ENCODE data around the gene PPP4R3A. TPM values are rescaled to one million over a fixed set of nuclear protein-coding genes. Genes with fewer than 3 reads are reported as not detected.

The PPP4R3A gene
- polyA plus RNA-seq, 2 donors: 36.8 to 57.8 TPM

DNA sequence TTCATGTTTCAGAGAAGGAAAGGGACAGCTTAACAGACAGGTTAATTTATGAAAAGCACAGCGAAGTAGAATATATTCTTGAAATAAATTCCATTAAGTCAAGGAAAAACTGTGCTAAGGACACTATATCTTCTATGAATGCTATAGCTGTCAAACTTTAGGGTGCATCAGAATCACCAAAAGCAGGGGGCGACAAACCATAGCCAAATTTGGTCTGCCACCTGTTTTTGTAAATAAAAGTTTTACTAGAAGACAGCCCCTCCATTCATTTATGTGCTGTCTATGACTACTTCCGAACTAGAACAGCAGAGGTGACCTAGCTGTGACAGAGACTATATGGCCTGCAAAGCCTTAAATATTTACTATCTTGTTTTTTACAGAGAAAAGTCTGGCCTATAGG is 25.9 kb downstream of the PPP4R3A start:
- Histone ChIP-seq H3K36me3 (ENCODE audit: control insufficient read depth in 2 of 2, insufficient read depth in 2 of 2, low read length in 1 of 2) (peaks cover 5 to 9% of the 10 kb centered on the region in 2 donors), H3K4me3 (ENCODE audit: low read depth in 1 of 2, low read length in 2 of 2) (no peak overlapping the region), H3K9me3 (ENCODE audit: control insufficient read depth in 2 of 2, insufficient read depth in 1 of 2, low read depth in 1 of 2, low read length in 1 of 2) (no peaks in the 10 kb centered on the region), H3K27ac (ENCODE audit: low read depth in 2 of 2, low read length in 1 of 2) (no peak overlapping the region), H3K4me1 (ENCODE audit: control insufficient read depth in 2 of 2, insufficient read depth in 2 of 2, low read length in 1 of 2) (peaks cover 0 to 2% of the 10 kb centered on the region in 2 donors), H3K27me3 (ENCODE audit: control insufficient read depth in 1 of 2, insufficient read depth in 2 of 2, low read length in 2 of 2) (no peaks in the 10 kb centered on the region)
- WGBS, 2 donors: 87% methylated on average over 3 of the region's 3 CpGs

GRCh38 chr14:91482263-91483013 is 27.7 kb downstream of the PPP4R3A start:
- H3K27ac ChIP-seq (ENCODE audit: low read depth in 2 of 2, low read length in 1 of 2): no peak overlapping the region
- WGBS, 2 donors: 70 to 72% methylated on average over 2 of the region's 2 CpGs

DNA sequence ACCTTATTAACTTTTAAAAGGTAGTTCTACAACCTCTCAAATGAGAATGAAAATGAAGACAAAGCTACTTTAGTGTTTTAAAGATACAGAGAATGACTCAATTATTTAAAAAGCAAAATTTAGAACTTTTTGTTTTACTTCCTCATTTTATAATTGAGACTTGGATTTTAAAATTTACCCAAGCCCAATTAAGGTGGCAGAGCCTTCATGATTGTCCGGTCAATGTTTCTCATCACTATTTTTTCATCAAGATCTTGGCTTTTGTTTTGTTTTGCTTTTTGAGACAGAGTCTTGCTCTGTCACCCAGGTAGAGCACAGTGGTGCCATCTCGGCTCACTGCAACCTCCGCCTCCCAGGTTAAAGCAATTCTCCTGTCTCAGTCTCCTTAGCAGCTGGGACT is 32.7 kb downstream of the PPP4R3A start:
- peaks cover 5 to 10% of the 10 kb centered on the region in 2 donors for H3K36me3 ChIP-seq (ENCODE audit: control insufficient read depth in 2 of 2, insufficient read depth in 2 of 2, low read length in 1 of 2)

More at GRCh38 chr14:91482263-91483013, 27.7 kb downstream of the PPP4R3A start:
- H3K27me3 ChIP-seq (ENCODE audit: control insufficient read depth in 1 of 2, insufficient read depth in 2 of 2, low read length in 2 of 2): no peaks in the 10 kb centered on the region
- H3K4me1 ChIP-seq (ENCODE audit: control insufficient read depth in 2 of 2, insufficient read depth in 2 of 2, low read length in 1 of 2): no peaks in the 10 kb centered on the region
- peaks cover 5 to 10% of the 10 kb centered on the region in 2 donors for H3K36me3 ChIP-seq (ENCODE audit: control insufficient read depth in 2 of 2, insufficient read depth in 2 of 2, low read length in 1 of 2)
- H3K4me3 ChIP-seq (ENCODE audit: low read depth in 1 of 2, low read length in 2 of 2): no peak overlapping the region
- H3K9me3 ChIP-seq (ENCODE audit: control insufficient read depth in 2 of 2, insufficient read depth in 1 of 2, low read depth in 1 of 2, low read length in 1 of 2): no peaks in the 10 kb centered on the region

DNA sequence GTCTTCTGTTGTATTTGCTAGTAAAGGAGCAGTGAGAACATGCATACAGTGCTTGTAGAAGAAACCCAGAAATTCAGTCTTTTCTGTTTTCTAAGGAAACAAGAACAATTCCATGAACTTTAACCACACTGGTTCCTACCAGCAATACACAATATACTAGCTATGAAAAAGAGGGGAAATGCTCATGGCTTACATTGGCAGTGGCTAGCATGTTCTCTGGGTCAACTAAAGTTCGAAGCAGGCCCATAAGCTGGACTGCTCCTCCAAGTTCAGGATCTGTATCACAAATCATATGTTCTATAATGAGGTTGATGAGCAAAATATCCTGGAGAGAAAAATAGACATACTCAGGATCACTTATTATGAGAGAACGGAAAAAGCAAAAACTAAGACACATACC is 37.1 kb downstream of the PPP4R3A start:
- WGBS, 2 donors: 96 to 100% methylated on average over 2 of the region's 2 CpGs
- no peak overlapping the region for H3K27ac ChIP-seq (ENCODE audit: low read depth in 2 of 2, low read length in 1 of 2)
- no peaks in the 10 kb centered on the region for H3K9me3 ChIP-seq (ENCODE audit: control insufficient read depth in 2 of 2, insufficient read depth in 1 of 2, low read depth in 1 of 2, low read length in 1 of 2)
- H3K4me3 ChIP-seq (ENCODE audit: low read depth in 1 of 2, low read length in 2 of 2): no peak overlapping the region
- no peaks in the 10 kb centered on the region for H3K4me1 ChIP-seq (ENCODE audit: control insufficient read depth in 2 of 2, insufficient read depth in 2 of 2, low read length in 1 of 2)
- H3K36me3 ChIP-seq (ENCODE audit: control insufficient read depth in 2 of 2, insufficient read depth in 2 of 2, low read length in 1 of 2): peaks cover 2 to 6% of the 10 kb centered on the region in 2 donors
- H3K27me3 ChIP-seq (ENCODE audit: control insufficient read depth in 1 of 2, insufficient read depth in 2 of 2, low read length in 2 of 2): no peaks in the 10 kb centered on the region

More for the DNA sequence above, 32.7 kb downstream of the PPP4R3A start:
- H3K4me1 ChIP-seq (ENCODE audit: control insufficient read depth in 2 of 2, insufficient read depth in 2 of 2, low read length in 1 of 2): no peaks in the 10 kb centered on the region
- no peak overlapping the region for H3K27ac ChIP-seq (ENCODE audit: low read depth in 2 of 2, low read length in 1 of 2)
- H3K4me3 ChIP-seq (ENCODE audit: low read depth in 1 of 2, low read length in 2 of 2): no peak overlapping the region
- H3K9me3 ChIP-seq (ENCODE audit: control insufficient read depth in 2 of 2, insufficient read depth in 1 of 2, low read depth in 1 of 2, low read length in 1 of 2): no peaks in the 10 kb centered on the region
- H3K27me3 ChIP-seq (ENCODE audit: control insufficient read depth in 1 of 2, insufficient read depth in 2 of 2, low read length in 2 of 2): no peaks in the 10 kb centered on the region
- 92 to 97% methylated on average over 3 of the region's 3 CpGs for WGBS, 2 donors

GRCh38 chr14:91470216-91470615 is 39.9 kb downstream of the PPP4R3A start:
- WGBS, 2 donors: 80 to 82% methylated on average over 2 of the region's 2 CpGs
- Histone ChIP-seq H3K27ac (ENCODE audit: low read depth in 2 of 2, low read length in 1 of 2) (no peak overlapping the region), H3K27me3 (ENCODE audit: control insufficient read depth in 1 of 2, insufficient read depth in 2 of 2, low read length in 2 of 2) (no peaks in the 10 kb centered on the region), H3K36me3 (ENCODE audit: control insufficient read depth in 2 of 2, insufficient read depth in 2 of 2, low read length in 1 of 2) (peaks cover 2 to 6% of the 10 kb centered on the region in 2 donors), H3K9me3 (ENCODE audit: control insufficient read depth in 2 of 2, insufficient read depth in 1 of 2, low read depth in 1 of 2, low read length in 1 of 2) (no peaks in the 10 kb centered on the region), H3K4me1 (ENCODE audit: control insufficient read depth in 2 of 2, insufficient read depth in 2 of 2, low read length in 1 of 2) (no peaks in the 10 kb centered on the region), H3K4me3 (ENCODE audit: low read depth in 1 of 2, low read length in 2 of 2) (no peak overlapping the region)

DNA sequence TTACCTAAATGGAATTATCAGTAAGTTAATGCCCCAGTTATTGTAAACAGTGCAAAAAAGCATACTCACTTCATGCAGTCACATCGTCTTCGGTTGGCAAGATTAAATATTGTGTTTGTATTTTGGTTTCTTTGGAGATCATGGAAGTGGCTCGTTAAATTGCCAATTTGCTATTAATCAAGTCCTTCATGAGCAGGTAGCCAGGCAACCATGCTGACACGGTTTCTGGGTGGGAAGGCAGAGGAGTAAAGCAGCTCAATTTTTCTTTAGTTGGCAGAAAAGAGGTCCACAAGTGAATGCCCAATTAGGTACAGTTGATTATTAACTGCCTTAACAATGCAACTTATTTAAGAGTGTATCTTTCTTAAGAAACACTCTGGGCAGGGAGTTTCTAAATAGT is 43.9 kb downstream of the PPP4R3A start:
- Histone ChIP-seq H3K4me1 (ENCODE audit: control insufficient read depth in 2 of 2, insufficient read depth in 2 of 2, low read length in 1 of 2) (no peaks in the 10 kb centered on the region), H3K27me3 (ENCODE audit: control insufficient read depth in 1 of 2, insufficient read depth in 2 of 2, low read length in 2 of 2) (no peaks in the 10 kb centered on the region), H3K9me3 (ENCODE audit: control insufficient read depth in 2 of 2, insufficient read depth in 1 of 2, low read depth in 1 of 2, low read length in 1 of 2) (no peaks in the 10 kb centered on the region), H3K4me3 (ENCODE audit: low read depth in 1 of 2, low read length in 2 of 2) (no peak overlapping the region), H3K36me3 (ENCODE audit: control insufficient read depth in 2 of 2, insufficient read depth in 2 of 2, low read length in 1 of 2) (peaks cover 9 to 15% of the 10 kb centered on the region in 2 donors), H3K27ac (ENCODE audit: low read depth in 2 of 2, low read length in 1 of 2) (no peak overlapping the region)
- 30 to 36% methylated on average over 4 of the region's 4 CpGs for WGBS, 2 donors

- Histone ChIP-seq H3K36me3 (ENCODE audit: control insufficient read depth in 2 of 2, insufficient read depth in 2 of 2, low read length in 1 of 2) (peaks cover 10 to 13% of the 10 kb centered on the region in 2 donors), H3K27me3 (ENCODE audit: control insufficient read depth in 1 of 2, insufficient read depth in 2 of 2, low read length in 2 of 2) (no peaks in the 10 kb centered on the region), H3K9me3 (ENCODE audit: control insufficient read depth in 2 of 2, insufficient read depth in 1 of 2, low read depth in 1 of 2, low read length in 1 of 2) (no peaks in the 10 kb centered on the region), H3K4me1 (ENCODE audit: control insufficient read depth in 2 of 2, insufficient read depth in 2 of 2, low read length in 1 of 2) (no peaks in the 10 kb centered on the region), H3K27ac (ENCODE audit: low read depth in 2 of 2, low read length in 1 of 2) (no peak overlapping the region), H3K4me3 (ENCODE audit: low read depth in 1 of 2, low read length in 2 of 2) (no peak overlapping the region)
- WGBS, 2 donors: 63 to 65% methylated on average over 3 of the region's 3 CpGs
Measured at GRCh38 chr14:91464615-91465205, 45.4 kb downstream of the PPP4R3A start.

DNA sequence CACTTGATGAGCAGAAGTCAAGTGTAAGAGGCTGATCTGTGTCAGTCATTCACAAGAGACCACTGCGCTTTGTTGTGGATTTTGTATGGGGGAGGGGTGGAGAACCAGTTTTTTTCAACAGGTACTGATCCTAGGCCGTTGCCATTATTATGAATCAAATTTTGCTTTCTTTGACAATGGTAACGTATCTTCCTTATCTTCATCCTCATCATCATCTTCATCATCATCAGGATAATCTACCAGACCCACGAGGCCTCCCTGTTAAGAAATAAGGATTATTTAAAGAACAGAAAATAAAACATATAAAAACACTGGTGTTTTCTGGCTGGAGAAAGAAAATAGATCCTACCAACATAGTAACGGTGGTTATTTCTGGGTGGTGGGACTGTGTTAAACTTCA is 51.5 kb downstream of the PPP4R3A start:
- H3K9me3 ChIP-seq (ENCODE audit: control insufficient read depth in 2 of 2, insufficient read depth in 1 of 2, low read depth in 1 of 2, low read length in 1 of 2): no peaks in the 10 kb centered on the region
- H3K4me1 ChIP-seq (ENCODE audit: control insufficient read depth in 2 of 2, insufficient read depth in 2 of 2, low read length in 1 of 2): no peaks in the 10 kb centered on the region
- WGBS, 2 donors: 86 to 91% methylated on average over 5 of the region's 5 CpGs
- no peak overlapping the region for H3K27ac ChIP-seq (ENCODE audit: low read depth in 2 of 2, low read length in 1 of 2)
- H3K27me3 ChIP-seq (ENCODE audit: control insufficient read depth in 1 of 2, insufficient read depth in 2 of 2, low read length in 2 of 2): no peaks in the 10 kb centered on the region
- H3K36me3 ChIP-seq (ENCODE audit: control insufficient read depth in 2 of 2, insufficient read depth in 2 of 2, low read length in 1 of 2): peaks cover 2 to 10% of the 10 kb centered on the region in 2 donors
- H3K4me3 ChIP-seq (ENCODE audit: low read depth in 1 of 2, low read length in 2 of 2): no peak overlapping the region

- no peaks in the 10 kb centered on the region for H3K4me1 ChIP-seq (ENCODE audit: control insufficient read depth in 2 of 2, insufficient read depth in 2 of 2, low read length in 1 of 2)
- no peak overlapping the region for H3K27ac ChIP-seq (ENCODE audit: low read depth in 2 of 2, low read length in 1 of 2)
- peaks cover 2 to 9% of the 10 kb centered on the region in 2 donors for H3K36me3 ChIP-seq (ENCODE audit: control insufficient read depth in 2 of 2, insufficient read depth in 2 of 2, low read length in 1 of 2)
- H3K9me3 ChIP-seq (ENCODE audit: control insufficient read depth in 2 of 2, insufficient read depth in 1 of 2, low read depth in 1 of 2, low read length in 1 of 2): no peaks in the 10 kb centered on the region
- no peaks in the 10 kb centered on the region for H3K27me3 ChIP-seq (ENCODE audit: control insufficient read depth in 1 of 2, insufficient read depth in 2 of 2, low read length in 2 of 2)
- no peak overlapping the region for H3K4me3 ChIP-seq (ENCODE audit: low read depth in 1 of 2, low read length in 2 of 2)
- WGBS, 2 donors: 94 to 100% methylated on average over 1 of the region's 1 CpG
Measured at GRCh38 chr14:91456283-91456682, 53.8 kb downstream of the PPP4R3A start.

DNA sequence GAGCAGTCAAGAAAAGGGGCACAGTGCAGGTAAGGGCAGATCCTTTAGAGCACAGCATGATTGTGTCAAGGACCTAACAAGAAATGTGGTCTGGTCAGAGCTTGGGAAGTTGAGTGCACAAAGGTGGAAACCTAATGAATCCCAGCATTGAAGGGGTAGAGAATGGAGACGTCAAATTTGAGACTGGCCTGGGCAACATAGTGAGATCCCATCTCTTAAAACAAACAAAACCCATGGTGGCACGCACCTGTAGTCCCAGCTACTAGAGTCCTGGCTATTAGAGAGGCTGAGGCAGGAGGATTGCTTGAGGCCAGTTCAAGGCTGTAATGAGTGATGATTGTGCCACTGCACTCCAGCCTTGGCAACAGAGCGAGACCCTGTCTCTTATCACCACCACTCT is 55.5 kb downstream of the PPP4R3A start:
- Histone ChIP-seq H3K4me1 (ENCODE audit: control insufficient read depth in 2 of 2, insufficient read depth in 2 of 2, low read length in 1 of 2) (no peaks in the 10 kb centered on the region), H3K9me3 (ENCODE audit: control insufficient read depth in 2 of 2, insufficient read depth in 1 of 2, low read depth in 1 of 2, low read length in 1 of 2) (no peaks in the 10 kb centered on the region), H3K27me3 (ENCODE audit: control insufficient read depth in 1 of 2, insufficient read depth in 2 of 2, low read length in 2 of 2) (no peaks in the 10 kb centered on the region), H3K4me3 (ENCODE audit: low read depth in 1 of 2, low read length in 2 of 2) (no peak overlapping the region), H3K36me3 (ENCODE audit: control insufficient read depth in 2 of 2, insufficient read depth in 2 of 2, low read length in 1 of 2) (peaks cover 2 to 4% of the 10 kb centered on the region in 2 donors), H3K27ac (ENCODE audit: low read depth in 2 of 2, low read length in 1 of 2) (no peak overlapping the region)
- WGBS, 2 donors: 91 to 92% methylated on average over 3 of the region's 3 CpGs

All from esophagus (tissue), 2 donors.